IPS-NIHi7 (cell line): Measurements from ENCODE around the gene FAM168B.

Source experiments
- DNase-seq: peaks from one replicate; pipeline ENCODE4 v3.0.0; 2012; ENCODE audit warnings: mixed read lengths; ENCODE audit errors: extremely low spot score

FAM168B gene

DNA sequence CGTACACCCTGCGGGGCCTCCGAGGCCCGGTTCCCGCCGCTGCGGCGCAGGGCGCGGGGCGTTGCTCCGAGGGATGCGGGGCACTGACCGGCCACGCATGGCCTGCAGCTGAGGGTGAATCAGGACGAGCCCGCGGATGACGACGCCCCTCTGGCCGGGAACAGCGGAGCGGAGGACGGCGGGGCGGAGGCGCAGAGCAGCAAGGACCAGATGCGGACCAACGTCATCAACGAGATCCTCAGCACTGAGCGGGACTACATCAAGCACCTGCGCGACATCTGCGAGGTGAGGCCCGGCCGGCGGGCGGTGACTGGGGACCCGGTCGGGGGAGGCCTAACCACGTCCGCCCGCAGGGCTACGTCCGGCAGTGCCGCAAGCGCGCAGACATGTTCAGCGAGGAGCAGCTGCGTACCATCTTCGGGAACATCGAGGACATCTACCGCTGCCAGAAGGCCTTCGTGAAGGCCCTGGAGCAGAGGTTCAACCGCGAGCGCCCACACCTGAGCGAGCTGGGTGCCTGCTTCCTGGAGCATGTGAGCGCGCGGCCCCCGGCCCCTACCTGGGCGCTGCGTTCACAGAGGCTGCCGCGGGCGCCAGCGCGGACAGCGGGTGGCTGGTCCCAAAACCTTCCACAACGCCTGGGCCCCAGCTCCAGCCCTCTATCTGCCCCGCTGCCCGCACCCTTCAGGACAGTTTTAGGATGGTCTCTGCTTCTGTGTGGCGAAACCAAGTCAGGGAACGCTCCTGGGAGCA is 53.2 kb downstream of the FAM168B start:
- DNase-seq: no peak

DNA sequence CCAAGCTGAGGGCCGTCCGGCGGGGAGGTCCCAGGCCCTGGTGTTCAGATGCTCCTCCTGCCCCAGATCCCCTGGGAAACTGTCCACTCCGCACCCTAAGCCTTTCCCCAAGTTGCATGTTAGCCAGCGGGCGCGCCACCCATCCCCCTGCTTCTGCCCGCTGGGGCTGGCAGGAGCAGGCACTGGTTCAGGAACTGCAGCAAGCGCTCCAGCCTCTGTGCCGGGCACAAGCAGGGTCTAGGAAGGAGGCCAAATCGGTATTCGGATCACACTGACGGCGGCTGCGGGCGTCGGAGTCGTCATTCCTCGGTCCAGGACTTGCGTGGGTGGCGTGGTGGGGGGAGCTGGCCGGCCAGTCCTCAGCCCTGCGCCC is 53.7 kb downstream of the FAM168B start:
- no peak for DNase-seq

DNA sequence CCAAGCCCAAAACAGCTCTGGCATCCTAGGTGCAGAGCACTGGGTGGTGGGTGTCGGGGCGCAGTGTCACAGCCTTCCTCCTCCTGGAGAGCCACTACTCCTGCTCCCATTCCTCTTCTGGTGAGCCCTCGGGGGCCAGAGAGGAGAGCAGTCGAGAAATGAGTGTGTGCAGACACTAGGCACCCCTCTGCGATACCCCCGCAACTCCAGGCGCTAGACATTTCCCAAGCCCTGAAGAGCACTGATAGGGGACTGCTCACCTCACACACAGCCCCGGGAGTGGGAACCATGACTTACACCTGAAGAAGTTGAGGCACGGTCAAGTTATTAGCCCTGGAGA is 54.2 kb downstream of the FAM168B start:
- DNase-seq: no peak

DNA sequence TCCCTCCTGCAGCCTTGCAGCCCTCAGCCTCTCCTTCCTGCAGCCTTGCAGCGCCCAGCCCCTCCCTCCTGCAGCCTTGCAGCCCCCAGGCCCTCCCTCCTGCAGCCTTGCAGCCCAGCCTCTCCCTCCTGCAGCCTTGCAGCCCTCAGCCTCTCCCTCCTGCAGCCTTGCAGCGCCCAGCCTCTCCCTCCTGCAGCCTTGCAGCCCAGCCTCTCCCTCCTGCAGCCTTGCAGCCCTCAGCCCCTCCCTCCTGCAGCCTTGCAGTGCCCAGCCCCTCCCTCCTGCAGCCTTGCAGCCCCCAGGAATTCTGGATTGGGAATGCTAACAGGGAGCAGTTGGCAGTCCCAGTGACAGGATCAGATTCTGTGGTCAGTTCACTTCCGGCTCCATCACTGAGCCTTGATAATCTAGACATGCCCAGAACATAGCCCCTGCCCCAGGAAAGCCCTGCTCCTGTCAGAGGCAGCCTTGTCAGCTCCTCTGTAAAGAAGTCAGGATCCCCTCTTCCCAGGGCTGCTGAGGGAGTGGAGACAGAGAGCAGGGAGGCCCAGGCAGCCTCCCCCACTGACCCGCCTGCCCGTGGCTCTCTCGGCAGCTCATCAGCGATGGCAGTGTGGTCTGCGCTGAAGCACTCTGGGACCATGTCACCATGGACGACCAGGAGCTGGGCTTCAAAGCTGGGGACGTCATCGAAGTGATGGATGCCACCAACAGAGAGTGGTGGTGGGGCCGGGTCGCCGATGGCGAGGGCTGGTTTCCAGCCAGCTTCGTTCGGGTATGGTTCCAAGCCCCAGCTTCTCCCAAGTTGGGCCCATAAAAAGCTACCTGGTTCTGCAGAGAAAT is 54.8 kb downstream of the FAM168B start:
- DNase-seq: no peak

DNA sequence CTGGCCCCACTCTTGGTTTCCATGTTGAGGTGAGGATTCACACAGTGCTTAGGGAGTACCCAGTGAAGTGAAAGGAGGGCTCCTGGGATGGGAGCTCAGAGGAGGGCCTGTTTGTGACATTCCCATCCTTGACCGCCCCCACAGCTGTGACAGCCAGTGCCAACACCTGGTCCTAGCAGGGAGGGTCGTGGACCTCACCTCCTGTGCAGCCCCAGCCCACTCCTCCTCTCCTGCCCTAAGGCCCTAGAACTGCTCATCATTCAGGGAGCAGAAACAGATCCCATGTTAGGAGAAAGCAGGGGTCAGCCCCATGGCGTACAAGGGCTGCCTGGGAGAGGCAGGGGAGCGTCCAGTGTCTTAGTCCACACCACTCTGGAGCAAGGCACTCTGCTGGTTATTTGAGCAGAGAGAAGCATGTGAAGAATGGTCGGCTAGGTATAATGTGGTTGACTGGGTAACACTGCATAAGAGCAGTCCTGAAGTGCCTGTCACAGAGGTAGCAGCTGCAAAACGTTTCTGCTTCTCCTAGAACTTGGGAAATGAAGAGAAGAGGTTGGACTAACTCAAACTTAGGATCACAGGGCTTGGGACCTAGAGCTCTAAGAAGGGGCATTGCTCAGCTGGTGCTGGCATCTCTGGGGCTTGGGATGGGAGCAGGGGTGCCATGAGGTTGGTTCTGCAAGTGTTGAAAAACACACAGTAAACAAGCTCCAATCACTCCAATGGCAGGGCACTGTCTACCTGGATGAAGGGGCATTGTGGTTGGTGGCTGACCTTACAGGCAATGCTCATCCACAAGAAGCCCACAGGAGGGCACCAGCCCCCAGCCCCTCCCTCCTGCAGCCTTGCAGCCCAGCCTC is 55.6 kb downstream of the FAM168B start:
- no peak for DNase-seq

DNA sequence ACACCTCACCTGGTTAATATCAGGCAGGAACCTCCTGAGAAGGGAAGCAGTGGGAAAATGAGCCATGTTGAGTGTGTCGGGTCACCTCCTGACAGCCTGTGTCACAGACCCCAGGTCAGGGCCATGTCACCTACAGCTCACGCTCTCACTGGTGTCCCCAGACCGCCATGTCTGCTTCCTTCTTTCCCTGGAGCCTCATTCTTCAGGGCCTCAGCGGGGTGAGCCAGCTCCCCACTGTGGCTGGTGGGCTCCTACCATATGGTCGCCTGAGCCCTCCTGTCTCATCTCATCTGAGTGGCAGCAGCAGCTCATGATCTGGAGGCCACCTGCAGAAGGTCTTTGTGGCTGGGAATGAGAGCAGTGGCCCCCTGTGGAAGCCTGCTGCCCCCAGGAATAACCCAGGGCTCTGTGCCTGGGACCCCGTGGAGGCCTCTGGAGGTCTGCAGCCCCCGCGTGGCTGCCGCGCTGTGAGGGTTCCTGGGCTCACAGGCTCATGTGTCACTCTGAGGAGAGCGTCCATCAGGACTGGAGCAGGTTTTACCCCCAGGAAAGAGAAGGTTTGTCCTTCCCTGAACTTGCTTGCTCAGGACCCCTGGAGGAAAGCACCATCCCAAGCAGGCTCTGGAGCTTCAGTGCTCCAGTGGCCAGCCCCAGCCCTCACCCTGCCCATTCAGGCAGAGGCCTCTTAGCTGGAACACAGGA is 56.4 kb downstream of the FAM168B start:
- DNase-seq: no peak

DNA sequence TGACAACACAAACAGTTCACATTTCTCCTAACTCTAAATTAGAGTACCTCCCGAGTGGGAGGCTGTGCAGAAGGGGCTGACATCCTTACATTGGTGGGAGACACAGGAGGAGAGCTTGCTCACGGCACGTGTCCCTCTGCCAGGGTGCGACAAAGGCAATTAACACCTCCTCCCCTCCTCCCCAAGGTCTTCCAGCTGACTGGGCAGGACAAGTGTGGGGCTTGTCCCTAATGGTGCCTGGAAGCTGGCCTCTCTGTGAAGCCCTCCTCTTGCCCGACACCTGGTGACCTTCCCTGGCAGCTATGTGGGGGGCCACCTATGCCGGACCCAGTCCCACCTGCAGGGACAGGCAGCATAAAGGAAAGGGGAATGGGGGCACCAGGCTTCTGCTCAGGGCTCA is 57.0 kb downstream of the FAM168B start:
- DNase-seq: no peak

DNA sequence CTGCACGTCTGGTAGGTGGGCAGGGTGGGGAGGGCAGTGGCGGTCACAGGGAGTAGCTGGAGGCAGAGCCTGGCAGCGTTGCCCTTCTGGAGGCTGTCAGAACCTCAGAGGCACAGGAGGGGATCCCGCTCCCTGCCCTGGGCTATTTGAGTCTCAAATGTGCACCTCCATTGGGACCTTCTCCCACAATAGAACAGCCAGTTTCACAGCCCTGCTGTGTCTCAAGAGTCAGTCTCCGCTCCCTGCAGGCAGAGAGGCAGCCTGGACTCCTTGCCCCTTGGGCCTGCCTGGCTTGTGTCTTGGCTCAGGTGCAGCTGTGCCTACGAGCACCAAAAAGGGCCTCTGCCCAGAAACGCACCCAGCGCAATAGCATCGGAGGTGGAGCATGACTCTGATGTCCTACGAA is 57.4 kb downstream of the FAM168B start:
- no peak for DNase-seq

DNA sequence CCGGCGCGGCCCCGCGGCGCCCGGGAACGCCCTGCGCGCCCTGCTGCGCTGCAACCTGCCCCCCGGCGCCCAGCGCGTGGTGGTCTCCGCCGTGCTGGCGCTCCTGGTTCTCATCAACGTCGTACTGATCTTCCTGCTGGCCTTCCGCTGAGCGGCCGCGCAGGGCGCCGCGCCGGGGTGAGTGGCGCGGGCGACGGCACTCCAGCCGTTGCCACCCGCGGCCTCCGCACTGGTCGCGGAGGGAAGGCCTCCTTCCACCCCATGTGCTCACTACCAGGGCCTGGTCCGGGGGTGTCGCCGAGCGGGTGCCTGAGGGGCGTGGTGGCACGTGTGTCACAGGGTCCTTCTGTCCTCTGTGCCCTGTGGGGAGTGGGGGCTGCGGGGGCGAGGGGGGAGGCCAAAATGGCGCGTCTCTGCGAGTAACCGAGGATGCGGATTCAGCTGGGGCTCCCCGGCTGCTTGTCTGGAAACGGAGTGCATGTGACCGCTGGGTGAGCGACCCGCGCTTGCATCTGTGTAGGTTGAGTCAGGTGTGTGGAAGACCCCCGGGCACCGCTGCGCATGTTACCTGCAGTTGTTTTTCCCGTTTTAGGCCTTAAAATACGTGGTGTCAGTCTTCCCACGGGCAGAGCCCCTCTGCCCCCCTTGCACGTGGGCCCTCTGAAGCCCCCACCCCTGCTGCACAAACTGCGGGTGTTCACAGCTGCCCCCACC is 58.0 kb downstream of the FAM168B start:
- DNase-seq: no peak

DNA sequence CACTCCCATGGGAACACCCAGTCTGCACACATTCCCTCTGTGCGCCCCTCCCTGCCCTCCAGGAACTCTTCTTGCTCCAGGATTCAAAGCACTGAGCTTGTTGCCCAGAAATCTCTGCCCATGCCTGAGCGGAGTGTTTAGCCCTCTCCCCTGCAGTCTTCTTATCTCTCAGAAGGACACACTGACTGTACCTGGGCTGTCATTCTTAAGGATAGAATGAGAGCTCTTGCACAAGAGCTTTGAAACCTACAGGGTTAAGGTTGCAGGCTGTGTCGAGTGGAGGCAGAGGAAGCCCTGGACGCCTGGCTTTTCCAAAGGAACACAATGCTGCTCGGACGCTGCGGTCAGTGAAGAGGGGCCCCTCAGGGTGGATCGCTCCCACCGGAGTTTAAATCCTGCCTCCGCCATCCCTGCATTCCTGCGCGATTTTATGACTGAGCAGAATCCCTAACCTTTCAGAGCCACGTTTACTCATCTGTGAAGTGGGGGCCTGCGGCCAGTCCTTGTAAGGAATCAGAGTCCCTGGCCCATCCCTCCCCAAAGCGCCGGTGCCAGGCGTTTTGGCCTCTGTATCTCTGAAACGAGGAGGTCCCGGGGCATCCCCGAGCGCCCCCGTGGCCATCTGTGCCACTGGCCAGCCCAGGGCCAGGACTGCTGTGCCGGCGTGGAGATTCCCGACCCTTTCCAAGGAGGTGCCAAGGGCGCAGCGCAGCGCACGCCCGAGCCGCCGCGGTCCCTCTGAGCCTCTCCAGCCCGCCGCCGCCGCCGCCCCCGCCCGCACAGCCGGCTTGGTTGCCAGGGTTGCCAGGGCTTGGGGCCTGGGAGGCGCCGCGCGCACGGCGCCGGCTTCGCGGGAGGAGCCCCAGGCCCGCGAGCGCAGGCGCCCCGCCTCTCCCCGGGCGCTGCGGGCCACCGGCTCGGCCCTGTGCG is 58.9 kb downstream of the FAM168B start:
- peak; percentile 80 for DNase-seq

DNA sequence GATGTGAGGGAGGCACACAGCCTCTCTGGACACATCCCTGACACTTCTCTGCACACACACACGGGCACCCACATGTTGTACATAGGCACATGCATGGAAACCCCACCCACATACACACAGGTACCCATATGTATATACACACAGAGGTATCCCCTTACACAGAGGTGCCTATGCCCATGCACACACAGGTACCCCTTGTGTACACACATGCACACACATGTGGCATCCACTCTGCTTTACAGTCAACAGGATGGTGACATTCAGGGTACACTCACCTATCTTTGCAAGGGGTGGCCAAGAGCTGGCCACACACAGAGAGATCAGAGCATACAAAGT is 59.5 kb downstream of the FAM168B start:
- DNase-seq: no peak

DNA sequence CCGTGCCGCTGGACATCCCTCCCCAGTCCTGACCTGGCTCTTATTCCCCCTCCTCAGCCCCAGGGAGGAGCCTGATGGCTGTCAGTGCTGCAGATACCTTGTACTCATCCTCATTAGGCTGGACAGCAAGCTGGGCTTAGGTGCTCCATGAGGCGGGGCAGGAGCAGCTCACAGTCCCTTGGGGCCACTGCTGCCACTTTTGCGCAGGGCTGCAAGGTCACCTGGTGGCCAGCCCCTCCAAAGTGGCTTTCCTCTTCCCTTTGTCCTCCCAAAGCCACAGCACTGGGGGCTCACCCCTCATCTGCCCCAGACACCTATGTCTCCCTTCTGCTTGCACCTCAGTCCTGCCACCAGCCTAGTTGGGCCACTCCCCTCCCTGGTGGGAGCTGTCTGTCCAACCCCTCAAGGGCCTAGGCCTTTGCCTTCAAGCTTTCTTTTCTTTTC is 60.8 kb downstream of the FAM168B start:
- no peak for DNase-seq

DNA sequence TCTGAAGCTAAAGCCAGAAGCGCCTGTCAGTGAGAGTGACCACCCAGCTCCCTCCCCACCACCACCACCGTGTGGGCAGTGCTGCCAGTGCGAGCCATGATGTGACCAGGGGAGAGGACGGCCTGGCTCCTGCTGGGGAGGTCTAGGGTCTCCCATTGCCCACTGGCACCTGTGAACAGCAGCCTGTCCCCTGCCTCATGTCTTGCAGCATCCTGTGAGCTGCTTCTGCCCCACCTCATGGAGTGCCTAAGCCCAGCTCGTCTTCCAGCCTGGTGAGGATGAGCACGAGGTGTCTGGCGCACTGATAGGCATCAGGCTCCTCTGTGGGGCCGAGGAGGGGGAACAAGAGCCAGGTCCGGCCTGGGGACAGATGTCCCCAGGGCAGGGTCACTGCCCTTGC is 61.4 kb downstream of the FAM168B start:
- no peak for DNase-seq

DNA sequence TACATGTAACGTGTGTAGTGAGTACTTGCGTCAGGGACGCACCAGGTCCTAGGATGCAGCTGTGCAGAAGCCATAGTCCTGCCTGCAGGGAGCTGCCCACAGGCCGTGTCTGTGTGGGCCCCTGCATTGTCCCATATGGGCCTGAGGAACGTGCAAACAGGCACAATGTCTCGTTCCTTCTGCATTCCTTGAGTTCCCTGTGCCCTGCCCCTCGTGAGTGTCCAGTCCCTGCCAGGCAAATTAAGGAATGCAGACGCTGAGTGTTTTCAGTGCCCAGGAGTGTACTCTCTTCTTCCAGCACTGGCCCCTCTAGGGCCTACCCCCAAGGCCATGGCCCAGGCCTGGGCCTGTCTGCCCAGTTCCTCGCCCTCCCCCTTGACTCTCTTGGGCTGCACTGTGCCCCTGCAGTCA is 61.8 kb downstream of the FAM168B start:
- DNase-seq: no peak

DNA sequence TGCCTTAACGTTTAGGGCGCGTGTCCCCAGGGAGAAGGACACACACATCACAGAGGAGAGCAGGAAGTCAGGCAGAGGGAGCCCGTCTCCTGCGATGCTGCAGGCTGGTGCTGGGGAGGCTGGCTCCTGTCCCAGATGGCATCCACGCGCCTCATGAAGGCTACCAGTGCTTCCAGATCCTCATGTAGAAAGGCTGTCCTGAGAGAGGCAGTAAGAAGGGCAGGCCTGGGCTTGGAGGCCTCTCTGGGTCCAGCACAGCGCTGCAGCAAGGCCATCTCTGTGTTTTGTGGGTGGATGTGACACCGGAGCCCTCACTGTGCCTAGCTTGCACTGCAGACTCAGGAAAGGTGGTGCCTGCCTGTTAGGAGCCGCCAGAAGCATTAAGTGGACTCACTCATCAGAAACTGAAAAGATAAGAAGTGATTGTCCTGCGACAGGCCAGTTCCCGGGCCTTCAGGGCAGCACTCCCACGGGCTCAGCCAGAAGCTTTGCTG is 62.7 kb downstream of the FAM168B start:
- DNase-seq: no peak

DNA sequence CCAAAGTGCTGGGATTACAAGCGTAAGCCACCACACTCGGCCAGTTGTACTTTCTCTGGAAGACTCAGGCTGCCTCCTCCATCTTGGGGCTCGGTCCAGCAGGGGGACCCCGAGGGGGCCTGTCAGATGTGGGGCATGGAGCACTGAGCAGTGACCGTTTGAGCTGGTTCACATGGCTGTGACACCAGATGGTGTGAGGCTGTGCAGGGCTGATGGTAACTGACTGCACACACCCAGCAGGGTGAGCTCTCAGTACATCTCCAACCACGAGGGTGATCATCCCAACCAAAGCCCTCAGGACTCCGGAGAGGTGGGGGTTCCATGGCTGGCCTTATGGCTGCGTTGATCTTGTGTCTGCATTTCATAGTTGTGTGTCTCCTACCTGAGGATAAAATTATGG is 63.4 kb downstream of the FAM168B start:
- DNase-seq: no peak

DNA sequence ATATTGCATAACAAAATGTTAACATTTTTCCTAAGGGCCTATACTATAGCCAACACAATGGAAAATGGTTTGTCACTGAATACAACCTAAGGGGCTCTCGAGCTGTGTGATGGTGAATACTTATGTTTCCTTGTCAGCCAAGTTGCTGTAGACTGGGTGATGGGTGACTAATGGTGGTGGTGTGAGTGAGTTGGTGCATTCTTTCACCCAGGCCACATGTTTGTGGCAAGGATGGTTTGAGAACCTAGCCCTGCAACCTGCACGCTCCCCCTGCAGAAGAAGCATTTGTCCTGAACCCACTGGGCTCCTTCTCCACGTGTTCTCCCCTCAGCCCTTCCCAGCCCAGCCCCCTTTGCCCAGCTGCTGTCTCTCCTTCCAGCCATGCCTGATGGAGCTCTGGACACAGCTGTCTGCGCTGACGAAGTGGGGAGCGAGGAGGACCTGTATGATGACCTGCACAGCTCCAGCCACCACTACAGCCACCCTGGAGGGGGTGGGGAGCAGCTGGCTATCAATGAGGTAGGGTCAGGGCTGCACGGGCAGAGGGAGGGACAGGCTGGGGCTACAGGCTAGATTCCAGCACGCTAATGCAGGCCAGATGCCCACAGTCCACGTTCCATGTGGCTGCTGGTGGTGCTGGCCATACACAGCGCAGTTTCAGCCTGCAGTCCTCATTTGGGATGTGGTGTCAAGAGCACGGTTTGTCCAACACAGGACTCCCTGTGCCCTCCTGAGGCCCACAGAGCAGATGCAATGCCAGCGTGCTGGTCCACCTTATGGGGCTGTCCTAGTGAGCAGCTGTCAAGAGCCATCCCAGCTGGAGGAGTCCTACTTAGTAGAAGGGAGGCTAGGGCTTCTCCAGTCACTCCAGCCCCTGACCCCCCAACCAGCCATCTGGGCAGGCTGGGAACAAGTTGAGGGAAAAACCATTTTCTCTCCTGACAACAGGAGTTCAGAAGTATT is 65.4 kb downstream of the FAM168B start:
- no peak for DNase-seq

DNA sequence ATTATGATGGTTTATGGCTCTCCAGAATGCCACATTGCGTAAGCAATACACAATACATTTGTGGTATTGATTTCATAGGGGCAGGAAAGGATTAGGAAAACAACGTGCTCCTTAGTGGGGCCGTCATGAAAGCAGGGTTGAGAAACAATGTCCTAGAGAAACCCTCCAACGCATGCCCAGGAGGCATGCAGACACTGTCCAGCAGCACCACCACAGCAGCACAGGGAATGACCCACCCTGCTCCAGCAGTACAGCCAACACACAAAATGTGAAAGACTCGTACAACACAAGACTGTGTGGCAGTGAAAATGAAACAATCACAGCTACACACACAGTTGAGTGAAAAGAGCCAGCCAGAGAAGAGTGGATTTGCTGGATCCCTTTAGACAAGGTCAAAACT is 66.3 kb downstream of the FAM168B start:
- DNase-seq: no peak

DNA sequence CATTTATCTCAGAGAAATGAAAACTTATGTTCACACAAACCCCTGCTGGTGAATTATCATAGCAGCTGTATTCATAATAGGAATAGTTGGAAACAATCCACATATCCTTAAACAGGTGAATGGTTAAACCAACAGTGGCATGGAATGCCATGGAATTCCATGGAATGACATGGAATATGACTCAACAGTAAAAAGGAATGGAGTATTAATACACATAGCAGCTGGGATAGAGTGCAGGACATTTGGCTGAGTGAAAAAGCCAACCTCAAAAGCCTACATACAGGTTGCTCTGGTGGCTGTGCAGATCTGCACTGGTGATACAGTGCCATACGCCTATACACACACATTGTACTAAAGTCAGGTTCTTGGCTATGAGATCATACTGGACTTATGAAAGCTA is 69.5 kb downstream of the FAM168B start:
- DNase-seq: no peak
